GM12801 (cell line): ENCODE data around the gene NACC1.

Experiments used
- TF ChIP-seq, protein P1 (sequence below): IDR thresholded peaks from one replicate; pipeline ENCODE4 v1.5.1; 2011; ENCODE audit warnings: control low read depth; ENCODE audit not compliant: insufficient read length; ENCODE audit errors: extremely low read depth

NACC1 gene

DNA sequence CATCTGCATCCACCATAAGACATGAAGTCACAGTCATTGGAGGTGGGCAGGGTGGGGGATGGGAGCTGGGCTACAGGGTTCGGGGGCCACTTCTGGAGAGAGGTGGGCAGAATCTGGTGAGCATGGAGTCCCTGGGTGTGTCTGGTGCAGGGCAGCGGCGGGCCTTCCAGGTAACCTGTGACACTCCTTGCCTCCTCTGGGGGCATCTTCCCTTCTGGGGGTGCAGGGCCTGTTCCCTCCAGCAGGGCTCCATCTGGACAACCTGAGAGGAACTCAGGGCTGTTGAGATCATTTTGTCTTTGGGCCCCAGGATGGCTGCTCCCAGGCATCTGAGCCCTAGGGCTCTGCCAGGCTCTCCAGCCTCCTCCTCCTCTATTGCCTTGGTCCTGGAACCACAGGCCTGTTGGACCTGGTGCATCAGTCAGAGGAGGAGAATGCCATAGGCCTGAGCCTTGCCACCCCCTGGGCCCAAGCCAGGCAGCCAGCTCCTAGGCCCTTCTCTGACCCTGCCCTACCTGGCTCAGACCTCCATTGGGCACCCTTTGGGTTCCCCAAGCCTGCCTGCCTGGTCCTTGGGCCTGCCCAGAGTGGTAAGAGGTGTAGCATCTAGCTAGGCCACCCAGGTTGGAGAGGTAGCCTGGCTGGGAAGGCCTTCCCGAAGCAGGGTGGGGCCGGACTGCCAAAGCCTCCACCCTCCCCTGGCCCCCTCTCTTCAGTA is 28.8 kb upstream of the NACC1 start:
- TF ChIP-seq, protein P1, sequence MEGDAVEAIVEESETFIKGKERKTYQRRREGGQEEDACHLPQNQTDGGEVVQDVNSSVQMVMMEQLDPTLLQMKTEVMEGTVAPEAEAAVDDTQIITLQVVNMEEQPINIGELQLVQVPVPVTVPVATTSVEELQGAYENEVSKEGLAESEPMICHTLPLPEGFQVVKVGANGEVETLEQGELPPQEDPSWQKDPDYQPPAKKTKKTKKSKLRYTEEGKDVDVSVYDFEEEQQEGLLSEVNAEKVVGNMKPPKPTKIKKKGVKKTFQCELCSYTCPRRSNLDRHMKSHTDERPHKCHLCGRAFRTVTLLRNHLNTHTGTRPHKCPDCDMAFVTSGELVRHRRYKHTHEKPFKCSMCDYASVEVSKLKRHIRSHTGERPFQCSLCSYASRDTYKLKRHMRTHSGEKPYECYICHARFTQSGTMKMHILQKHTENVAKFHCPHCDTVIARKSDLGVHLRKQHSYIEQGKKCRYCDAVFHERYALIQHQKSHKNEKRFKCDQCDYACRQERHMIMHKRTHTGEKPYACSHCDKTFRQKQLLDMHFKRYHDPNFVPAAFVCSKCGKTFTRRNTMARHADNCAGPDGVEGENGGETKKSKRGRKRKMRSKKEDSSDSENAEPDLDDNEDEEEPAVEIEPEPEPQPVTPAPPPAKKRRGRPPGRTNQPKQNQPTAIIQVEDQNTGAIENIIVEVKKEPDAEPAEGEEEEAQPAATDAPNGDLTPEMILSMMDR = no peak

DNA sequence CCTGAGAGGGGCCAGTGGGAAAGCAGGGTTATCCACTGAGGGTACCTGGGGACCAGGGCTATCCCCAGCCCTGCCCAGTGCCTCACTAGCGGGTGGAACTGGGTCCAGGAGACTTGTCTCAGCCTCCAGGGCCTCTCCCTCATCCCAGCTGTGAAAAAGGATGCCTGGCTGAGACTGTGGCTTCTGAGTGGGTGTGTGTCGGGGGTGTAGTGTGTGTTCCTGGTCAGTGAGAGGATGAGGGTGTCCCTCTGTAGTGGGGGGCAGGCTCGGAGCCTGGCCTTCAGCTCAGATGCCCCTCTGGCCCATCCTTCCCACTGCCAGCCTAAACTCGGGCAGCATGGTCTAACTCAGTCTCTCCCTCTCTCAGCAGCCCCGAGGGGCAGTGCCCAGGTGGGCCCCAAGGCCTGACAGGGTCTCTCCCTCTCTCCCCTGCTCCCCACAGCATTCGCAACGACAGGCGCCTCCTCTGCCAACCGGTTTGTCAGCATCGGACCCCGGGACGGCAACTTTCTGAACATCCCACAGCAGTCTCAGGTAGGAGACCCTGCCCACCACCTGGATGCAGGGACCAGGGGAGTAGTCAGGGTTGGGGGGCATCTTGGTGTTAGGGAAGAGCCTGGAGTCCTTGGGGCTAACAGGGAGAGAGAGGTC is 28.1 kb upstream of the NACC1 start:
- TF ChIP-seq, protein P1 = no peak

DNA sequence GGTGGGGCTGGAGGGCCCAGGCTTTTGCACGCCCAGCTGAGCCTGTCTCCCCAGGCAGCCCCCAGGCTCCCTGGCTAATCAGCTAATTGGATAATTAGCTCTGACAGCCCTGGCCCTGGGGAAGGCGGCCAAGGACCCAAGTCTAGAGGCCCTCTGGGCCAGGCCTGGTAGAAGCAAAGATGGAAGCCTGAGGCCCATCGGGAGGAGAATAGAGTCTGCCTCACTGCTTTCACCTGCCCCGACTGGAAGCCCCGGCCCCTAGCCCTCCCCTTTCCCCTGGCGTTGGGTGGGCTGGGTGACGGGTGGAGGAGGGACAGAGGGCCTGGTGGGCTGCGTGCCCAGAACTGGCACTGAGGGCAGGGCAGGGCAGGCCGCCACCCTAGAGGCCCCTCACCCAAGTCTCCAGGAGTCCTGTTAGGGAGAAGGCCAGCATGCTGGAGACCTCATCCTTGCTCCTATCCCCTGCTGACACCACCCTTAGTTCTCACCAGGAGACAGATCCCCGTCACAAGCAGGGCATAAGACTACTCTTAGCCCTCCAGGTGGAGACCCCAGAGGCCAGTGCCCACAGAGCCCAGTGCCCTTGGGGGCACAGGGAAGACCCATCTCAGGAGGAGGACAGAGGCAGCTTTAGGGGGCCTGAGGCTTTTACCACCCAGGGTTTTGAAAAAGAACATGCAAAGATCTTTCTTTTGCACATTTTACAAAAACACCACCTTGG is 27.4 kb upstream of the NACC1 start:
- TF ChIP-seq, protein P1 = no peak

DNA sequence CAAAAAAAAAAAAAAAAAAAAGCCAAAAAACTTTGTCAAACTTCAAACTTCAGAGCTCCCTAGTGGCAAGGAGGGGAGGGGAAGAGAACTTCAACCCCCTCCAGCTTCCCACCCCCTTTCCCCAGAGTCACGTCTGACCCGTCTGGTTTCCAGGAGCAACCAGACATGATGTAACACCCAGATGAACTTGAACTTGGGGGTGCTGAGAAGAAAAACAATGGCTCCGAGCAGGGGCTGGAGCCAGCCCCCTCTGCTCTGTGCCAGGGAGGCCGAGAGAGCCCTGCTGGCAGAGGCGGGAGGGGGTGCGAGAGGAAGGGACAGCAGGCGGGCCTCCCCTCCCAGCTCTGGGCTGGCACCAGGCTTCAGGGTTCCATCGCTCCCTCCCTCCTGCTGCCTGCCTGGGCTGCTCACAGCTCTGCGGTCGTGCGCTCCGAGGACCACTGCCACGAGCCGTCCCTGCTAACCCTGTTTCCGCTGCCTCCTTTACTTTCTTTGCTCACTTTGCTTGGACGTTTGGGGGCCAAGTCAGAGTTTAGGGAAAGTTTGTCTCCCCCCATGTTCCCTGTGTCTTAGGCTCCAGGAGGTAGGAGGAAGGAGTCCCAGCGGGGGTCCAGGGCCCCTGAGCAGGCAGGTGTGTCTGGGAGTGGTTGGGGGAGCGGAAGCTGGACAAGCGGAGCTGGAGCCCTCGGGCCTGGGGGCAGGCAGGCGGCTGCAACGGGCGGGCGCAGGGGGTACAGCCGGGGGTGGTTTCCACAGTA is 26.5 kb upstream of the NACC1 start:
- TF ChIP-seq, protein P1 = no peak

DNA sequence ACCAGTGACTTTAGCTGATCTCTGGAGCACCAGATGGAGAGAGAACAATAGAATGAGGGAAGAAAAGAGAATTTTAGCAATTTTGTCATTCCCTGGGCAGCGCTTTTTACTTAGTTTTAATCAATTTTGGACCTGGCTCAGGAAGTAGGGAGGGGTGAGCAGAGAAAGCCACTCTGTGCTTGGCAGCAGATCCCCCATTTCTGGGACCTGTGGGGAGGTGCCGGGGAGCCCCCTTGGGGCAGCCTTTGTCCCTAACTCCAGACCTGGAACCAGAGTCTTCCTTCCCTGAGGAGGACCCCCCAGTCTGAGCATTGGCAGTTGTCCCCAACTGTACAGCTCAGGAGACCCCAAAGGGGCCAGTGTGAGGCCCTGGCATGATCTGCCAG is 25.9 kb upstream of the NACC1 start:
- TF ChIP-seq, protein P1 = no peak

DNA sequence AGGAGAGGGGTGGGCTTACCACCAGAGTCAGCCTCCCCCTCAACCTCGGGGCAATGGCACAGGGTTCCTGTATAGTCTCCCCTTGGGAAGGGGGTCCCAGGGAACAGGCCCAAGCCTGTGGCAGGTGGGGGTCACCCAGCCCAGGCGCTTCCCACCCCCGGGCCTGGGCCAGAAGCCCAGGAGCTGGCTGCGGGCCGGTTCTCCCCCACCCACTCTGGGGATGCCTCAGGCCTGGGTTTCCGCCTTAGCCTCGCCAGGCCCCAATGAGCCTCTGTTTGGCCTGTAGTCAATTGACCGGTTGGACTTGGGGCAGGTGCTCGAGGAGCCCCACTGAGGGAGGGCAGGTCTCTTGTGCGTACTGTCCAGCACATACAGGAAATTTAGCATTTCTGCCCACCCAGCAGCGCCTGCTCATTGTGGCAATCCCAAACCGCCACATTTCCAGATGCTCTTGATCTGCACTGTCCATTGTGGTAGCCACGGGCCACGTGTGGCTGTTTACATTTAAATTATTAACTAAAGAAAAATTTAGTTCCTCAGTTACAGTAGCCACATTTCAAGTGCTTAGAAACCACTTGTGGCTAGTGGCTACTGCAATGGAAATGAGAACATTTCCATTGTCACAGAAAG is 25.3 kb upstream of the NACC1 start:
- TF ChIP-seq, protein P1 = no peak
